Non-pigmented ciliary epithelial cell (primary cell): Measurements from ENCODE around the gene OOSP4B.
"Not testable (repeated sequence)": the region's sequence is repeated elsewhere in the genome, so short reads cannot be mapped to it uniquely, and the experiment has no call there.

ENCODE experiments used
- DNase-seq: peaks from one replicate; pipeline ENCODE4 v3.0.0-alpha.2; 2010; ENCODE audit warnings: low read depth

The OOSP4B gene

DNA sequence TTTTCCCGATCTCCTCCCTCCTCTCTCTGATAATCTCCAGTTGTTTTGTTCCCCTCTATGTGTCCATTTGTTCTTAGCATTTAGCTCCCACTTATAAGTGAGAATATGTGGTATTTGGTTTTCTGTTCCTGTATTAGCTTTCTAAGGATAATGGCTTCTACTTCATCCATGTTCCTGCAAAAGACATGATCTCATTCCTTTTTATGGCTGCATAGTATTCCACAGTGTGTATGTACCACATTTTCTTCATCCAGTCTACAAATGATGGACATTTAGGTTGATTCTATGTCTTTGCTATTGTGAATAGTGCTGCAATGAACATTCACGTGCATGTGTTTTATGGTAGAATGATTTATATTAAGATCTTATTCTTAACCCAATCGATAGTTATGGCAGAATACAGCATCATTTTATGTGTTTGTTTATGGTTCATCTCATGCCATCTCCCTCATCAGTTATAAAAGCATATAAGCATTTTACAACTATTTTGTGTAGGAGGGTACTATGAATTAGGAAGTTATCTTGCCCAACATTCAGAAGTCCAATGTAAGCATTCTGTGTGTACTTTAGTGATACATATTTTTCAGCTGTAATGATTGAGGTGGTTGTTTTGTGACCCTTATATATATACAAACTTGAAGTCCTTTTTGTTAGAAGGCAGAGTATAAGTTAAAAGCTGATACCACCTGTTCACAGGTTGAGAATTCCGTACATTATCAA, 42.7 kb downstream of the OOSP4B start:
- DNase-seq: no peak

DNA sequence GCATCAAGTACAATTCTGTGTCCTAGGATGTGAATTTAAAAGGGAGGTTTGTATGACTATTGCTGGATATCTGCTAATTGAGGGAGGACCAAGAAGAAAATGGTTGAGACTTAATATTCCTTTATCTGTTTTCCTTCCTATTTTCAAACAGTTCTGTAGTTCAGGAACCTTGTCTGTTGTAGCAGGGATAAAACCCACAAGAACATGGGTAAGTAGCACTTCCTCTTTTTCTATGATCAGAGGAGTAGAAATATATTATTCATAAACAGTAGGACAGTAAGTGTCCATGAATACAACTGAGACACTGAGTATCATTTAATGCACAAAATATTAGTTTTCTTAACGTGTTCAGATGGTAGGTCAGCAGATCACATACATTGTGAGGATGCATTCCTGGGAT, 47.1 kb downstream of the OOSP4B start:
- no peak for DNase-seq

DNA sequence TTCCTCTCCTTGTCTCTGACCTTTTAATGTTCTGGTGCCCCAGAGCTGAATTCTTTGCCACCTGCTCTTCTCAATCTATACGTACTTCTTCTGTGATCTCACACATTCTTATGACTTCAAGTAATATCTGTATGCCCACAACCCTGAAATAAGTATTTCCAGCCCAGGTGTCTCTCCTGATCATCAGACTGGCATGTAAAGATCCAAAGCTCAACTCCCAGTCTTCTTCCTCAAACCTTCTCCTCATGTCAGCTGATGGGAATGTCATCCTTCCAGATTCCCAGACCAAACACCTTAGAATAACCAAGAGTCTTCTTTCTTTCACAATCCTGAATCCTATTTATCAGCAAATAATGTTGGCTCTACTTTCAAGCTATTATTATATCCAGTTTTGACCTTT, 48.8 kb downstream of the OOSP4B start:
- DNase-seq: no peak

DNA sequence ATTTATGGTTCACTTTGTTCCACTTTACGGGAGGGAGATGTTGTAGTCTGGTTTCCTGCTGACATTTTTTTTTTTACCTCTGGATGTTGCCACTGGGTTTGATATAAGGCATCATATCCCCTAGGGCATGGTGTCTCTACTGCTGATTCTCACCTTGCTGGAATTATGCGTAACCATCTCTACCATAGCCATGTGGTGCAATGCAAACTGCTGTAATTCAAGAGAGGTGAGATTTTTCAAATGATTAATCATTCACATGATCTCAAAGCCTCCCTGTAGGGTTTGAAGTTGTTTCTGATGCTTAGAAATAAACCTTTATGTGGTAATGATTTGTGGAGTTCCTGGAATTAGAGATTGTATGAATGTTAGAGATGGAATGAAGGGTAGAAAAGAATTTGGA, 52.5 kb downstream of the OOSP4B start:
- DNase-seq: no peak

DNA sequence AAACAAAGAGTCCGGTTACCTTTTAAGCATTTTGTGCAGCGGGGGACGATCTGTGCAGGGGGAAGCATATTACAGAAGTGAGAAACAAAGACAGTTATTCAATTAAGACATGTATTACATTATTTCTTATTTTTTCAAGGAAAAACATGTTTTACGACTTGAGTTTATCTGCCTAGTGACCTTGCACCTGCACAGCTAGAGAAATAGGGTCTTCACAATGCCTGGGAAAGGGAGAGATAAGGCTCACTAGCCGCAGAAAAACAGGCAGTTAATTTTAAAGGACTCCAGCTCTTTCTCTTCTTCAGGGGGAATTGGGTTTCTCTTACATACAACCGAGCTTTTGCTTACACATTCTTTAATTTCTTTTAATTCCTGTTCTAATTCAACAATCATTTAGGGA, 54.7 kb downstream of the OOSP4B start:
- DNase-seq: not testable (repeated sequence)

DNA sequence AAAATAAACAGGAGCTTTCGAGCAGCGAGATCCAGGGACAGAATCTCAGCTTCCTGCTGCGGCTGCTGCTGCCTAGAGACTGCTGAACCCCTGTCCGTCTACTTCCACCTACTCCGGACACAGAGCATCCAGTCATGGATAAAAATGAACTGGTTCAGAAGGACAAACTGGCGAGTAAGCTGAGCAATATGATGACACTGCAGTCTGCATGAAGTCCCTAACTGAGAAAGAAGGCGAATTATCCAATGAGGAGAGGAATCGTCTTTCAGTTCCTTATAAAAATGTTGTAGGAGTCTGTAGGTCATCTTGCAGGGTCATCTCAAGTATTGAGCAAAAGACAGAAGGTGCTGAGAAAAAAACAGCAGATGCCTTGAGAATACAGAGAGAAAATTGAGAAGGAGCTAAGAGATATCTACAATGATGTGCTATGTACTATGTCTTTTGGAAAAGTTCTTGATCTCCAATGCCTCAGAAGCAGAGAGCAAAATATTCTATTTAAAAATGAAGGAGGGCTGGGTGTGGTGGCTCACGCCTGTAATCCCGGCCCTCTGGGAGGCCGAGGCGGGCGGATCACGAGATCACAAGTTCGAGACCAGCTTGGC, 60.3 kb downstream of the OOSP4B start:
- DNase-seq: no peak

DNA sequence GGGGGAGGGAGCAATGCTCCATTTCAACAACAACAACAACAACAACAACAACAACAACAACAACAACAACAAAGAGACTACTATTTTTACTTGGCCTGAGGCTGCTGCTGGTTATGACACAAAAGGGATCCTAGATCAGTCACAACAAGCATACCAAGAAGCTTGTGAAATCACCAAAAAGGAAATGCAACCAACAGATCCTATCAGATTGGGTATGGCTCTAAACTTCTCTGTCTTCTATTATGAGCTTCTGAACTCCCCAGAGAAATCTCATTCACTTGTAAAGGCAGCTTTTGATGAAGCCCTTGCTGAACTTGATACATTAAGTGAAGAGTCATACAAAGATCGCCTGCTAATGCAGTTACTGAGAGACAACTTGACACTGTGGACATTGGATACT, 61.0 kb downstream of the OOSP4B start:
- no peak for DNase-seq

DNA sequence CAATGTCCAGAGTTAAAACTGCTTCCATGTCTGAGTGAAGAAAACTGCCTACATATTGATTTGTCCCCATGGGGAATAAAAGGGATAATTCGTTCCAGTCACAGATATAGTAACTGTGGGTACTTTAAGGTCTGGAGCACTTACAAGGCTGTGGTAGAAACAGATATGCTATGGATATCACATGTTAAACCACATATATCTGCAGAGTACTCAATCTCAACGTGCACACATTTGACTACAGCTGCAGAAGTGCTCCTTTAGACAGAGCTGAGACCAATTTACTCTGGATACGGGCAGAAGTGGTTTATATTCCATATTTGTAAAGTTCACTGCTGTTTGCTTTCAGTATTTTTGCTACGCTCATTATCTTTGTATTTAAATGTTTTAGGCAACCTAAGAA, 61.8 kb downstream of the OOSP4B start:
- no peak for DNase-seq

DNA sequence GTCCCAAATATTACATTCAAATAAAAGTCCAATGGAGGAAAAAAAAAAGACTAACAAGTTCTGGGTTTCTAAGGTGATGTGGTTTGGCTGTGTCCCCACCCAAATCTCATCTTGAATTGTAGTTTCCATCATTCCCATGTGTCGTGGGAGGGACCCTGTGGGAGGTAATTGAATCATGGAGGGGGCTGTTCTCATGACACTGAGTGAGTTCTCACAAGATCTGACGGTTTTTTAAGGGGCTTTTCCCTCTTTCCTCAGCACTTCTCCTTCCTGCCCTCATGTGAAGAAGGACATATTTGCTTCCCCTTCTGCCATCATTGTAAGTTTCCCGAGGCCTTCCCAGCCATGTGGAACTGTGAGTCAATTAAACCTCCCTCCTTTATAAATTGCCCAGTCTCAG, 63.6 kb downstream of the OOSP4B start:
- DNase-seq: no peak
